H1 (cell line): ENCODE results near the gene STAT1. TPM values are rescaled to one million over a fixed set of nuclear protein-coding genes. Genes with fewer than 3 reads are reported as not detected.

Experiments used
- CTCF ChIA-PET: fragments of 300-600 bp; sonication (Branson Sonifier 250); formaldehyde crosslinking; loops from one replicate; lab custom pipeline; 2021; ENCODE audit not compliant: partially characterized antibody; lab: Charles Lee
- POLR2A ChIA-PET: fragments of 300-600 bp; sonication (Branson Sonifier 250); formaldehyde crosslinking; loops from one replicate; lab custom pipeline; 2021; ENCODE audit warnings: inconsistent platforms; ENCODE audit not compliant: partially characterized antibody; lab: Charles Lee
- DNase-seq, 2 experiments: peaks; one replicate each; pipeline versions ENCODE4 v3.0.0 to v3.0.0-alpha.2; 2010 to 2022; ENCODE audit warnings: low spot score in 2 of 2, low read depth in 1 of 2, mixed read lengths in 1 of 2
- FAIRE-seq: peaks from 2 replicates; lab custom pipeline; 2011; peaks lifted over from hg19 to GRCh38; lab: Jason Lieb, UNC
- H2AFZ ChIP-seq: 2 replicates; pipeline ENCODE4 v1.8.1; 2012; ENCODE audit warnings: low read length, inconsistent platforms
- H2AK5ac ChIP-seq: 2 replicates; pipeline ENCODE4 v1.6.1; 2013; ENCODE audit warnings: low read depth, low read length
- H2BK120ac ChIP-seq: replicated peaks from 2 replicates; pipeline ENCODE3; 2013; ENCODE audit warnings: low read depth, low read length, inconsistent platforms
- H2BK12ac ChIP-seq: 2 replicates; pipeline ENCODE4 v1.6.1; 2013; ENCODE audit warnings: low read depth, low read length
- H2BK15ac ChIP-seq: 2 replicates; pipeline ENCODE4 v1.6.1; 2013; ENCODE audit warnings: low read length
- H2BK20ac ChIP-seq: 2 replicates; pipeline ENCODE4 v1.6.1; 2013; ENCODE audit warnings: low read length
- H2BK5ac ChIP-seq: 2 replicates; pipeline ENCODE4 v1.6.1; 2013; ENCODE audit warnings: low read depth, low read length
- H3K14ac ChIP-seq: 2 replicates; pipeline ENCODE4 v1.6.1; 2013; ENCODE audit warnings: inconsistent platforms; ENCODE audit not compliant: insufficient read length
- H3K18ac ChIP-seq: 2 replicates; pipeline ENCODE4 v1.6.1; 2013; ENCODE audit warnings: low read length; ENCODE audit errors: extremely low read depth
- H3K23ac ChIP-seq: 2 replicates; pipeline ENCODE4 v1.6.1; 2013; ENCODE audit warnings: inconsistent platforms; ENCODE audit not compliant: insufficient read length
- H3K23me2 ChIP-seq: 2 replicates; pipeline ENCODE4 v1.6.1; 2013; ENCODE audit warnings: low read depth, low read length
- H3K27ac ChIP-seq: 2 replicates; pipeline ENCODE4 v1.6.1; 2011; ENCODE audit warnings: low read depth, low read length, inconsistent platforms
- H3K27me3 ChIP-seq, 4 experiments: replicated peaks in 1 of 4; 1 replicate in 1 of 4; 2 replicates in 3 of 4; pipeline versions ENCODE4 v1.6.1 to v1.8.1; 2011 to 2013; ENCODE audit warnings: low read length in 3 of 4, mild to moderate bottlenecking in 3 of 4, inconsistent platforms in 2 of 4, mixed read lengths in 2 of 4, moderate library complexity in 1 of 4; ENCODE audit not compliant: control insufficient read depth in 3 of 4, insufficient read depth in 3 of 4; ENCODE audit errors: extremely low read depth in 1 of 4
- H3K36me3 ChIP-seq, 4 experiments: 2 replicates each; pipeline versions ENCODE4 v1.6.1 to v1.8.1; 2011 to 2013; ENCODE audit warnings: mild to moderate bottlenecking in 4 of 4, low read length in 3 of 4, moderate library complexity in 2 of 4, control low read depth in 1 of 4, inconsistent platforms in 1 of 4; ENCODE audit not compliant: insufficient read depth in 4 of 4, control insufficient read depth in 2 of 4
- H3K4ac ChIP-seq: replicated peaks from 2 replicates; pipeline ENCODE3; 2013; ENCODE audit warnings: low read length, low read depth, mixed read lengths, inconsistent platforms; ENCODE audit not compliant: insufficient read length
- H3K4me1 ChIP-seq, 4 experiments: replicated peaks in 1 of 4; 1 replicate in 1 of 4; 2 replicates in 3 of 4; pipeline versions ENCODE4 v1.6.1 to v1.8.1; 2011 to 2013; ENCODE audit warnings: low read length in 3 of 4, inconsistent platforms in 2 of 4, mixed read lengths in 1 of 4; ENCODE audit not compliant: insufficient read depth in 4 of 4, control insufficient read depth in 3 of 4
- H3K4me2 ChIP-seq, 2 experiments: 2 replicates each; pipeline versions ENCODE4 v1.6.1 to v1.8.1; 2011 to 2013; ENCODE audit warnings: low read depth in 2 of 2, low read length in 2 of 2, control low read depth in 1 of 2, inconsistent platforms in 1 of 2, mild to moderate bottlenecking in 1 of 2; ENCODE audit not compliant: insufficient read depth in 1 of 2
- H3K4me3 ChIP-seq, 4 experiments: fragments of 200-600, 300-600 bp in 1 of 4; sonication (generic), shearing (Covaris generic), sonication (Bioruptor Twin) in 1 of 4; 2 replicates each; pipeline versions ENCODE4 v1.5.1 to v1.8.1; 2011 to 2016; ENCODE audit warnings: low read length in 4 of 4, low read depth in 3 of 4, control low read depth in 2 of 4, inconsistent platforms in 2 of 4, mild to moderate bottlenecking in 2 of 4, mixed read lengths in 1 of 4, moderate library complexity in 1 of 4; ENCODE audit not compliant: insufficient read depth in 2 of 4; ENCODE audit errors: extremely low read depth in 1 of 4
- H3K56ac ChIP-seq: replicated peaks from 2 replicates; pipeline ENCODE3; 2013; ENCODE audit warnings: low read depth, mild to moderate bottlenecking, mixed read lengths, low read length, inconsistent platforms; ENCODE audit not compliant: insufficient read length
- H3K79me1 ChIP-seq: 2 replicates; pipeline ENCODE4 v1.6.1; 2013; ENCODE audit warnings: low read depth, low read length, control low read depth
- H3K79me2 ChIP-seq, 2 experiments: 2 replicates each; pipeline versions ENCODE4 v1.6.1 to v1.8.1; 2012 to 2013; ENCODE audit warnings: low read length in 2 of 2, mild to moderate bottlenecking in 2 of 2, inconsistent platforms in 1 of 2; ENCODE audit not compliant: insufficient read depth in 2 of 2, control insufficient read depth in 1 of 2
- H3K9ac ChIP-seq, 4 experiments: replicated peaks in 1 of 4; 1 replicate in 1 of 4; 2 replicates in 3 of 4; pipeline versions ENCODE4 v1.6.1 to v1.8.1; 2011 to 2013; ENCODE audit warnings: low read depth in 3 of 4, low read length in 3 of 4, control low read depth in 2 of 4, mild to moderate bottlenecking in 2 of 4, moderate library complexity in 2 of 4, inconsistent platforms in 1 of 4; ENCODE audit errors: extremely low read depth in 1 of 4
- H3K9me3 ChIP-seq, 2 experiments: 2 replicates each; pipeline versions ENCODE4 v1.6.1 to v1.8.1; 2012 to 2013; ENCODE audit warnings: mild to moderate bottlenecking in 2 of 2, moderate library complexity in 2 of 2, control low read depth in 1 of 2, inconsistent platforms in 1 of 2, low read depth in 1 of 2, low read length in 1 of 2, mixed read lengths in 1 of 2; ENCODE audit not compliant: insufficient read depth in 2 of 2
- H4K20me1 ChIP-seq, 2 experiments: replicated peaks in 1 of 2; 2 replicates each; pipeline versions ENCODE3 to v1.8.1; 2011 to 2013; ENCODE audit warnings: inconsistent platforms in 2 of 2, low read length in 2 of 2, mild to moderate bottlenecking in 1 of 2; ENCODE audit not compliant: insufficient read depth in 2 of 2, control insufficient read depth in 1 of 2
- H4K5ac ChIP-seq: 2 replicates; pipeline ENCODE4 v1.6.1; 2013; ENCODE audit warnings: low read length, low read depth, mixed read lengths, inconsistent platforms; ENCODE audit not compliant: insufficient read length
- H4K8ac ChIP-seq: 2 replicates; pipeline ENCODE4 v1.8.0; 2013; ENCODE audit warnings: mild to moderate bottlenecking, moderate library complexity, low read length, inconsistent platforms; ENCODE audit not compliant: insufficient read depth; ENCODE audit errors: extremely low read depth
- H4K91ac ChIP-seq: replicated peaks from 2 replicates; pipeline ENCODE3; 2013; ENCODE audit warnings: low read length, mixed read lengths, inconsistent platforms; ENCODE audit not compliant: insufficient read length
- BCL11A ChIP-seq, 2 experiments: IDR thresholded peaks; one replicate each; pipeline ENCODE4 v1.6.1; 2011; ENCODE audit warnings: low read depth in 2 of 2, low read length in 2 of 2, mild to moderate bottlenecking in 2 of 2
- BRCA1 ChIP-seq: IDR thresholded peaks from 2 replicates; pipeline ENCODE4 v1.6.1; 2012; ENCODE audit warnings: low read depth, low read length, improper control_type of control experiment
- CBX8 ChIP-seq: fragments of 300-800, 300-1000 bp; sonication (generic); IDR thresholded peaks from 2 replicates; pipeline ENCODE4 v1.7.1; 2016; ENCODE audit warnings: low read depth, low read length, borderline replicate concordance
- HDAC2 ChIP-seq, 2 experiments: fragments of 300-600 bp in 1 of 2; sonication (generic) in 1 of 2; IDR thresholded peaks; 2 replicates each; pipeline ENCODE4 v1.6.1; 2011 to 2012; ENCODE audit warnings: low read depth in 2 of 2, low read length in 2 of 2, mild to moderate bottlenecking in 2 of 2, moderate library complexity in 2 of 2, borderline replicate concordance in 1 of 2, inconsistent platforms in 1 of 2
- HDAC6 ChIP-seq: IDR thresholded peaks from one replicate; pipeline ENCODE4 v1.7.1; 2012; ENCODE audit warnings: low read depth, mild to moderate bottlenecking, inconsistent platforms, low read length, moderate library complexity
- JUN ChIP-seq: IDR thresholded peaks from 2 replicates; pipeline ENCODE4 v1.6.1; 2011; ENCODE audit warnings: low read depth, mild to moderate bottlenecking, improper control_type of control experiment, low read length
- POLR2AphosphoS5 ChIP-seq: IDR thresholded peaks from 2 replicates; pipeline ENCODE4 v1.6.1; 2011; ENCODE audit warnings: low read depth, low read length
- POU5F1 ChIP-seq: IDR thresholded peaks from 2 replicates; pipeline ENCODE4 v1.6.1; 2011; ENCODE audit warnings: low read depth, mild to moderate bottlenecking, low read length, moderate library complexity
- RAD21 ChIP-seq, 2 experiments: IDR thresholded peaks in 1 of 2; conservative IDR thresholded peaks in 1 of 2; 2 replicates each; pipeline ENCODE4 v1.6.1; 2011; ENCODE audit warnings: low read depth in 2 of 2, low read length in 2 of 2, improper control_type of control experiment in 1 of 2, inconsistent platforms in 1 of 2, mild to moderate bottlenecking in 1 of 2, moderate library complexity in 1 of 2
- RNF2 ChIP-seq: fragments of 200-900, 300-1000 bp; sonication (generic); IDR thresholded peaks from 2 replicates; pipeline ENCODE4 v1.7.1; 2016; ENCODE audit warnings: borderline replicate concordance, low read depth, mild to moderate bottlenecking, antibody characterized with exemption, low read length; ENCODE audit not compliant: poor library complexity, severe bottlenecking; ENCODE audit errors: missing control alignments
- WGBS, 2 experiments: shearing (Covaris generic) in 1 of 2; methylation state at CpG; one replicate each; pipeline versions ENCODE4 v1.1.6 to v1.1.7; 2013 to 2015; ENCODE audit warnings: low lambda C conversion rate in 2 of 2, mixed read lengths in 2 of 2, inconsistent platforms in 1 of 2, low coverage in 1 of 2, missing lambda C conversion rate in 1 of 2; ENCODE audit not compliant: insufficient replicate concordance in 2 of 2, insufficient coverage in 1 of 2, insufficient read length in 1 of 2; ENCODE audit errors: extremely low coverage in 1 of 2, missing lambda C conversion rate in 1 of 2; 5-methylcytosine and 5-hydroxymethylcytosine counted together
- polyA plus RNA-seq, 7 experiments: library from polyadenylated mRNA; depleted of rRNA in 3 of 7; stranded (reverse) in 5 of 7; unstranded in 2 of 7; fragments of >200 nt in 5 of 7; fragments of 200-250 nt in 2 of 7; gene quantifications; 1 replicate in 5 of 7; 2 replicates in 1 of 7; 4 replicates in 1 of 7; pipeline versions ENCODE4 v1.2.1 to v1.2.3, GENCODE V29; 2011 to 2013; ENCODE audit warnings: missing spikeins in 2 of 7, mixed read lengths in 2 of 7
- total RNA-seq: library from RNA; stranded (reverse); fragmentation: NEBNext Ultra II Directional; extraction: Animal tissue kit (Norgen Biotek cat#: 25700); gene quantifications from 2 replicates; pipeline ENCODE4 v1.2.1, GENCODE V29; 2021

Gene STAT1
- total and polyA plus RNA-seq, 2 of the 8 experiments (the other 6 are each of a cell fraction or from before 2014, with no cell fraction given), result 20.3 to 43.0 TPM

GRCh38 chr2:190964170-190964795 lies 49.7 kb downstream of the STAT1 start:
- no peak overlapping the region for H2AFZ ChIP-seq
- no peak overlapping the region for H4K8ac ChIP-seq
- no peak overlapping the region for H2AK5ac ChIP-seq
- H3K4me2 ChIP-seq, result no peak overlapping the region
- H3K36me3 ChIP-seq, result peaks cover 0 to 14% (median 5%) of the 10 kb centered on the region in 4 experiments; a peak in 5 of 8 replicates
- ChIA-PET CTCF (interaction anchor here (0.6 to 1.5 kb wide), 3 partner anchors 8 to 226 kb away, joined by 3 to 5 read pairs (median 4); no protein-coding TSS in a partner anchor), POLR2A (no interaction called here)
- no peak overlapping the region for H3K9ac ChIP-seq
- H3K56ac ChIP-seq, result no peak overlapping the region
- no peak for FAIRE-seq
- H3K4me1 ChIP-seq, result no peaks in the 10 kb centered on the region
- H3K79me2 ChIP-seq, result no peaks in the 10 kb centered on the region
- no peak for DNase-seq
- no peak overlapping the region for H3K14ac ChIP-seq
- H3K4ac ChIP-seq, result no peak overlapping the region
- H2BK120ac ChIP-seq, result no peak overlapping the region
- no peak overlapping the region for H4K5ac ChIP-seq
- no peak overlapping the region for H3K23ac ChIP-seq
- no peak overlapping the region for H2BK20ac ChIP-seq
- no peak overlapping the region for H4K91ac ChIP-seq
- H2BK15ac ChIP-seq, result no peak overlapping the region
- H4K20me1 ChIP-seq, result no peaks in the 10 kb centered on the region
- H2BK12ac ChIP-seq, result no peak overlapping the region
- H3K27me3 ChIP-seq, result no peaks in the 10 kb centered on the region
- H2BK5ac ChIP-seq, result no peak overlapping the region
- WGBS, 2 experiments, result 84% methylated on average over 6 of the region's 6 CpGs; no CpG with 5 or more reads in 1 of the 2 experiments
- no peaks in the 10 kb centered on the region for H3K23me2 ChIP-seq
- no peak overlapping the region for H3K4me3 ChIP-seq
- no peak overlapping the region for H3K27ac ChIP-seq
- H3K9me3 ChIP-seq, result no peaks in the 10 kb centered on the region
- no peak overlapping the region for H3K18ac ChIP-seq
- no peaks in the 10 kb centered on the region for H3K79me1 ChIP-seq
- TF ChIP-seq JUN (no peak), POLR2AphosphoS5 (no peak), RNF2 (no peak), BCL11A (IDR thresholded peaks at IDR 0.05; ENCODE audit: low read depth in 2 of 2, low read length in 2 of 2) (no peak), HDAC6 (no peak), POU5F1 (no peak), RAD21 (IDR thresholded peaks at IDR 0.05 in 1 of 2, conservative IDR thresholded peaks at IDR 0.05 in 1 of 2; ENCODE audit: low read depth in 2 of 2, low read length in 2 of 2) (no peak), CBX8 (no peak), BRCA1 (no peak), HDAC2 (IDR thresholded peaks at IDR 0.05; ENCODE audit: borderline replicate concordance in 1 of 2, low read depth in 2 of 2, low read length in 2 of 2) (no peak)
